Measurements from ENCODE around the gene ZBTB34.
A peak's percentile ranks its signal among the peaks of the same experiment; 100 is the strongest.

Gene ZBTB34

DNA sequence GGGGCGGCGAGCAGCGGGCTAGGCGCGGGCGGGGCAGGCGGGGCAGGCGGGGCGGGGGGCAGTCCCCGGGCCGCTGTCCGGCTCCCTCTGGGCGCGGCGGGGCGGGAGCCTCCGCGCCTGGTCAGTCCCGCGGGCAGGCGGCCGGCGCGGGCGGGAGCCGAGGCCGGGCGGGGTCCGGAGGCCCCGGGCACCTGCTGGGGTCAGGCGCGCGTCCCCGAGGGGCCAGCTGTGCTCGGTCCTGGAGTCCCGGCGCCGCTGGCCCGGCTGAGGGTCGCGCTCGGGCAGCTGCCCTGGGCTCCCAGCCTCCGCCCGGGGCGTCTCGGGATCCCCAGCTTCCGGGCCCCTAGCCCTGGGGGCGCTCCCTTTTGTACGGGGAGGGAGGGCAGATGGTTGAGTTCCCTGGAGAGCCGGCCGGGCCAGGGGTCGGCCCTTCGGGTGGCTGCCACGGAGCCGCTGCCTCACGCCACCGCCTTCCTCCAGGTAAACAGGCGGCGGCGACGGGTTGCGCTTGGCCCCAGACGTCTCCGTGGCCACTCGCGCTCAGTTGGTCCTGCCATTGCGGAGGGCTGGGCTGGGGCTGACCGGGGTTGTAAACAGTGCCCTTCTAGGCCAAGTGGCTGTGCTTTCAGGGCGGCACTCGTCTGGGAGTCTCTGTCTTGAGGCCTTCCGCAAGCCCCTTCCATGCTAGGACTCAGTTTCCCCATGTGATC is 473 bp downstream of the ZBTB34 start:
- TF ChIP-seq, protein P1, sequence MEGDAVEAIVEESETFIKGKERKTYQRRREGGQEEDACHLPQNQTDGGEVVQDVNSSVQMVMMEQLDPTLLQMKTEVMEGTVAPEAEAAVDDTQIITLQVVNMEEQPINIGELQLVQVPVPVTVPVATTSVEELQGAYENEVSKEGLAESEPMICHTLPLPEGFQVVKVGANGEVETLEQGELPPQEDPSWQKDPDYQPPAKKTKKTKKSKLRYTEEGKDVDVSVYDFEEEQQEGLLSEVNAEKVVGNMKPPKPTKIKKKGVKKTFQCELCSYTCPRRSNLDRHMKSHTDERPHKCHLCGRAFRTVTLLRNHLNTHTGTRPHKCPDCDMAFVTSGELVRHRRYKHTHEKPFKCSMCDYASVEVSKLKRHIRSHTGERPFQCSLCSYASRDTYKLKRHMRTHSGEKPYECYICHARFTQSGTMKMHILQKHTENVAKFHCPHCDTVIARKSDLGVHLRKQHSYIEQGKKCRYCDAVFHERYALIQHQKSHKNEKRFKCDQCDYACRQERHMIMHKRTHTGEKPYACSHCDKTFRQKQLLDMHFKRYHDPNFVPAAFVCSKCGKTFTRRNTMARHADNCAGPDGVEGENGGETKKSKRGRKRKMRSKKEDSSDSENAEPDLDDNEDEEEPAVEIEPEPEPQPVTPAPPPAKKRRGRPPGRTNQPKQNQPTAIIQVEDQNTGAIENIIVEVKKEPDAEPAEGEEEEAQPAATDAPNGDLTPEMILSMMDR (IDR thresholded peaks at IDR 0.05; ENCODE audit: low read length, missing control alignments): no peak
- peak overlapping the region; percentile 72 for H3K4me3 ChIP-seq (replicated peaks; ENCODE audit: low read depth, low read length)
- DNase-seq (ENCODE audit: low read depth): no peak

DNA sequence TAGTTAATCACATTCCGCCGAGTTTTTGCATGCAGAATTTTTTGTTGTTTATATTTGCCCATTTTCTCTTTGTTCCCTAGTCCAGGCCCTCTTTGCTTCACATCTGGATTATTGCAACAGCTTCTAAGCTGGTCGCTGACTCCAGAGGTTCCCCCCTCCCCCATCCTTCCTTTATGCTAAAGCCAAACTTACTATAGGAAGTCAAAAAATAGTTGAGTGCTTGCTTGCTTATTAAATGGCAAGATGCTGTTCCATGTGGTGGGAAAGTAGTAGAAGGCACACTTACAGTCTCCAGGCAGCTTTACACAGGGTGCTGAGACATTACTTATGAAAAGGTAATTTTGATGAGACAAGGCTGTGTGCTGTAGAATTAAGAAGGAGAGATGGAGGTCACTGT is 1.3 kb downstream of the ZBTB34 start:
- TF ChIP-seq, protein P1 (IDR thresholded peaks at IDR 0.05; ENCODE audit: low read length, missing control alignments): no peak
- H3K4me3 ChIP-seq (replicated peaks; ENCODE audit: low read depth, low read length): peak overlapping the region; percentile 72
- peak; percentile 57 for DNase-seq (ENCODE audit: low read depth)

DNA sequence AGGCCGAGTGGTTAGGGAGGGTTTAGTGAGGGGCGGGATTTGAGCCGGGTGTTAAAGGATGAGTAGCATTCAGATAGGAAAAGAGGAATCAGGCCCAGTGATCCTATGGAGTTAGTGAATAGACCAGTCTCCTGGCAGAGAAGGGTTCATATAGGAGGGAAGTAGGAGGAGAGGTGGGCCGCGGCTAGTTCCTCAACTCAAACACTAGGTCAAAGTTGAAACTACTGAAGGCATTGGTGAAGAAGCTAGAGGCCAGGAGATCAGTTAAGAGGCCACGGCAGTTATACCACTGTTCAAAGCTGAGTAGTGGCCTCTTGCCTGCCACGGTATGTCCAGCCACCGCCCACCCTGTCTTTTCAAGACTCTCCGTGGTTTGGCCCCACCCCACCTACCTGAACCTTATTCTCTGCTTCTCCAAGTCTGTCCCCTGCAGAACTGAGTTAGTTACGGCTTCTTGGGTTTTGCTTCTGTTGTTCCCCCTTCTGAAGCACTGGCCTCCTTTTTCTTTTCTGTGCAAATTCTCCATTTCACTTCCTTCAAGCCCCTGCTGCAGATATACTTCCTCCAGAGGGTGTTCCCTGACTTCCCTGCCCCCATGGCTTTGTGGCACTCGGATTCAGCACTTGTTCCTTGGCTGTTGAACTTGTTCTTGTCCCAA is 1.8 kb downstream of the ZBTB34 start:
- TF ChIP-seq, protein P1 (IDR thresholded peaks at IDR 0.05; ENCODE audit: low read length, missing control alignments): no peak
- peak overlapping the region; percentile 72 for H3K4me3 ChIP-seq (replicated peaks; ENCODE audit: low read depth, low read length)
- no peak for DNase-seq (ENCODE audit: low read depth)

DNA sequence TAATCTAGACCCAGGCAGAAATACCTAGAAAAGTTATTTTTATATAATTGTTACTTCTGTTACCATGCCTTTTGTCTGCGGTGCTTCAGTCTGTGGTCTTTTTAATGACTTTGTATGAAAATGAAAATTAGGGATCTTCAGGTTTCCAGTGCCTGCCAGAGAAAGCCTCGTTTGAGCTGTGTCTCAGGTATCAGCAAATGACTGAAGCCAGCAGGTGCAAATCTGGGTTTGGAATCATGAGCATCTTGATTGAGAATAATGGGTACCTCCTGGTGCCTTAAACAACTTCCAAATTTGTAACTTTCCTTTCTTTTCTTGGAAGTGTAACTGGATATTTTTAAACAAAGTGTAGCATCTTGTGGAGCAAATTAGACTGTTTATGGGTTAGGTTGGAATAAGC is 4.3 kb downstream of the ZBTB34 start:
- no peak overlapping the region for H3K4me3 ChIP-seq (replicated peaks; ENCODE audit: low read depth, low read length)
- TF ChIP-seq, protein P1 (IDR thresholded peaks at IDR 0.05; ENCODE audit: low read length, missing control alignments): no peak
- DNase-seq (ENCODE audit: low read depth): no peak

DNA sequence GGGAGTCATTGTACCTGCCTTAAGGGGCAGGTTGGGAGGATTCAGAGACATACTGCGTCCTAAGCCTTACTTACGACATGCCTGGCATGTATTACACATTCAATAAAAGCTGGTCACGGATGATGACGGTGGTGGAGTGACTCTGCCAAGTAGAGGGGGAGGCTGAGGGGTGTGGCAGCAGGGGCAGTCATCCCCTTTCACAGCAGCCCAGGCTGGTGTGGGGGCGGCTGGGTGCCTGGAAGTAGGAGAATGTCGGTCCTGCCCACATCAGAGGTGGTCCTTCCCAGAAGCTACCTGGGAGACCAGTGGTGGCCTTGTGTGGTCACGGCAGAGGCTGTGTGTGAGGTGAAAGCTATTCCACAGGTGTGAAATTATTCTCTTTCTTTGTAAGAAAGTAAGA is 8.9 kb downstream of the ZBTB34 start:
- TF ChIP-seq, protein P1 (IDR thresholded peaks at IDR 0.05; ENCODE audit: low read length, missing control alignments): no peak
- H3K4me3 ChIP-seq (replicated peaks; ENCODE audit: low read depth, low read length): no peak overlapping the region
- no peak for DNase-seq (ENCODE audit: low read depth)

DNA sequence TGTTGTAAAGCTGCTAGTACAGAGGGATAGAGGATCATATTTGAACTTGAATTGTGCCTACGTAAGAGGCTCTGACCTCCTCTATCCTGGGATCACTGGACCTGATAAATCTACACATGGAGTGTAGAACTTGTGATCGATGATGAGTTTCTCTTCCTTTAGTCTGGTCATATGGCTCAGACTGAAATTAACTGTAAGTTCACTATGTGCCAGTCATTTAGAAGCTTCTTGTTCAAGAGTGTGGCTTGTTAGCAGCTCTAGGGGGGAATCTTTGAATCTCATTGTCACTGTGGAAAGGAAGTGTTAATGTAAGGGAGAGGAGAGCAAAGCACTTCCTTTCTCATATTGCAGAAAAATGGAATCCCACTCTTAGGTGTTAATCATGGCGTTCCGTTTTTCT is 12.1 kb downstream of the ZBTB34 start:
- TF ChIP-seq, protein P1 (IDR thresholded peaks at IDR 0.05; ENCODE audit: low read length, missing control alignments): no peak
- DNase-seq (ENCODE audit: low read depth): no peak
- H3K4me3 ChIP-seq (replicated peaks; ENCODE audit: low read depth, low read length): no peak overlapping the region

Measured in fibroblast of pulmonary artery (primary cell).